Esophagus squamous epithelium (tissue), 5 donors: Measurements from ENCODE around the gene DHX8. TPM values are rescaled to one million over a fixed set of nuclear protein-coding genes. Genes with fewer than 3 reads are reported as not detected.
"Not testable (repeated sequence)": the region's sequence is repeated elsewhere in the genome, so short reads cannot be mapped to it uniquely, and the experiment has no call there.

ENCODE experiments used
- DNase-seq: peaks from one replicate; lab custom pipeline; 2025; lab: John Stamatoyannopoulos, UW
- H3K27ac ChIP-seq, 4 donors: fragments of 200-600 bp; sonication (generic); one replicate each; pipeline ENCODE4 v1.5.1; 2016 to 2019; ENCODE audit warnings: mild to moderate bottlenecking in 1 of 4
- H3K27me3 ChIP-seq, 4 donors: fragments of 200-600 bp; sonication (generic); 1 replicate in 3 of 4; 2 replicates in 1 of 4; pipeline versions ENCODE4 v1.5.1 to v1.6.0; 2017 to 2021; ENCODE audit warnings: antibody characterized with exemption in 1 of 4
- H3K36me3 ChIP-seq, 3 donors: fragments of 200-600 bp; sonication (generic); one replicate each; pipeline ENCODE4 v1.5.1; 2016 to 2019
- H3K4me1 ChIP-seq, 3 donors: fragments of 200-600 bp; sonication (generic); one replicate each; pipeline ENCODE4 v1.5.1; 2017 to 2019
- H3K4me3 ChIP-seq, 4 donors: fragments of 200-600 bp; sonication (generic); 1 replicate in 3 of 4; 2 replicates in 1 of 4; pipeline ENCODE4 v1.5.1; 2016 to 2019; ENCODE audit warnings: mild to moderate bottlenecking in 2 of 4, moderate library complexity in 1 of 4
- H3K9me3 ChIP-seq, 3 donors: fragments of 200-600 bp; sonication (generic); one replicate each; pipeline ENCODE4 v1.5.1; 2016 to 2019
- CTCF ChIP-seq, 6 experiments: fragments of 450-650 bp in 4 of 6; fragments of 200-600 bp in 2 of 6; sonication (generic) in 2 of 6; IDR thresholded peaks; one replicate each; pipeline ENCODE4 v1.5.1; 2016 to 2019; ENCODE audit warnings: antibody characterized with exemption in 6 of 6, mild to moderate bottlenecking in 4 of 6, moderate library complexity in 4 of 6
- POLR2A ChIP-seq, 4 donors: fragments of 450-650 bp; IDR thresholded peaks; one replicate each; pipeline ENCODE4 v1.6.1; 2017; ENCODE audit warnings: antibody characterized with exemption in 4 of 4, mild to moderate bottlenecking in 4 of 4, moderate library complexity in 3 of 4
- WGBS, 2 donors: methylation state at CpG; one replicate each; pipeline ENCODE4 v1.1.5; 2018; 5-methylcytosine and 5-hydroxymethylcytosine counted together
- intact Hi-C: fragments of 100-400 bp; cut with DNase I; formaldehyde crosslinking; loops from one replicate; pipeline ENCODE4 v1.15.0; 2022
- total RNA-seq, 4 donors: library from RNA; depleted of rRNA; stranded (reverse); fragments of >200 nt; gene quantifications; one replicate each; pipeline ENCODE4 v1.1.0, GENCODE V29; 2016
- donor health status: DM: yes; HTN: yes; CAD: no.

Gene DHX8
- total RNA-seq, 4 donors from 2014 or later: 28.1 to 32.3 (median 31.0) TPM

- 97 to 100% methylated on average over 3 of the region's 3 CpGs for WGBS, 2 donors
- Histone ChIP-seq H3K36me3 (no peaks in the 10 kb centered on the region), H3K27me3 (no peaks in the 10 kb centered on the region), H3K4me3 (no peak overlapping the region), H3K4me1 (peaks cover 9 to 17% (median 11%) of the 10 kb centered on the region in 3 donors), H3K9me3 (no peaks in the 10 kb centered on the region), H3K27ac (no peak overlapping the region)
- intact Hi-C loops: no loop called here
- no peak for TF ChIP-seq POLR2A (IDR thresholded peaks at IDR 0.05)
- TF ChIP-seq CTCF (IDR thresholded peaks at IDR 0.05): no peak
- no peak for DNase-seq
Measured at GRCh38 chr17:43479948-43480347, 3.8 kb upstream of the DHX8 start.

- WGBS, 2 donors: 77 to 84% methylated on average over 8 to 11 of the region's 11 CpGs
- H3K9me3 ChIP-seq: no peaks in the 10 kb centered on the region
- H3K27ac ChIP-seq: peak overlapping the region in 3 of 4 donors; percentile 84 to 89 (median 84)
- H3K4me1 ChIP-seq: peaks cover 12 to 39% (median 20%) of the 10 kb centered on the region in 3 donors
- intact Hi-C loops: loop anchor here (2.0 kb wide), 1 partner anchor 88 kb away; no protein-coding TSS in a partner anchor
- no peak for DNase-seq
- no peaks in the 10 kb centered on the region for H3K36me3 ChIP-seq
- no peak overlapping the region for H3K4me3 ChIP-seq
- TF ChIP-seq CTCF (IDR thresholded peaks at IDR 0.05) (no peak), POLR2A (IDR thresholded peaks at IDR 0.05) (no peak)
- no peaks in the 10 kb centered on the region for H3K27me3 ChIP-seq
Measured at GRCh38 chr17:43482103-43483012, 1.4 kb upstream of the DHX8 start.

- DNase-seq: no peak
- intact Hi-C loops: no loop called here
- whole genome bisulfite sequencing, 2 donors: 86 to 90% methylated on average over 5 of the region's 5 CpGs
- H3K27ac ChIP-seq: no peak overlapping the region
- H3K4me3 ChIP-seq: no peak overlapping the region
- no peaks in the 10 kb centered on the region for H3K27me3 ChIP-seq
- H3K9me3 ChIP-seq: no peaks in the 10 kb centered on the region
- peaks cover 0 to 21% (median 3%) of the 10 kb centered on the region in 3 donors for H3K4me1 ChIP-seq
- TF ChIP-seq CTCF (IDR thresholded peaks at IDR 0.05): no peak
- no peak for TF ChIP-seq POLR2A (IDR thresholded peaks at IDR 0.05)
- H3K36me3 ChIP-seq: peaks cover 28 to 65% (median 41%) of the 10 kb centered on the region in 3 donors
Measured at GRCh38 chr17:43490621-43491020, 6.8 kb downstream of the DHX8 start.

- H3K9me3 ChIP-seq, H3K27ac ChIP-seq, intact Hi-C loops, H3K4me3 ChIP-seq, DNase-seq, H3K4me1 ChIP-seq, H3K27me3 ChIP-seq: not testable (repeated sequence)
- H3K36me3 ChIP-seq: peaks cover 18 to 100% (median 55%) of the 10 kb centered on the region in 3 donors
- 94 to 97% methylated on average over 5 to 7 of the region's 7 CpGs for WGBS, 2 donors
Measured at GRCh38 chr17:43509440-43509839, 25.7 kb downstream of the DHX8 start.

- H3K4me3 ChIP-seq, H3K9me3 ChIP-seq, H3K4me1 ChIP-seq, intact Hi-C loops, DNase-seq, H3K27ac ChIP-seq, H3K27me3 ChIP-seq: not testable (repeated sequence)
- H3K36me3 ChIP-seq: peaks cover 18 to 100% (median 46%) of the 10 kb centered on the region in 3 donors
- 72 to 93% methylated on average over 3 of the region's 3 CpGs for WGBS, 2 donors
Measured at GRCh38 chr17:43511199-43511598, 27.4 kb downstream of the DHX8 start.

- no peaks in the 10 kb centered on the region for H3K4me1 ChIP-seq
- peaks cover 0 to 100% (median 48%) of the 10 kb centered on the region in 3 donors for H3K36me3 ChIP-seq
- no peak for DNase-seq
- H3K27ac ChIP-seq: no peak overlapping the region
- TF ChIP-seq POLR2A (IDR thresholded peaks at IDR 0.05): no peak
- TF ChIP-seq CTCF (IDR thresholded peaks at IDR 0.05): no peak
- no peaks in the 10 kb centered on the region for H3K9me3 ChIP-seq
- intact Hi-C loops: no loop called here
- no peak overlapping the region for H3K4me3 ChIP-seq
- H3K27me3 ChIP-seq: no peaks in the 10 kb centered on the region
- WGBS, 2 donors: 100% methylated on average over 1 of the region's 1 CpG
Measured at GRCh38 chr17:43515656-43516055, 31.9 kb downstream of the DHX8 start.
